GM19372 (cell line): ENCODE measurements around the gene FAM174B.
A peak's percentile ranks its signal among the peaks of the same experiment; 100 is the strongest.

Source experiments
- ATAC-seq: cut with Tn5 transposase; IDR thresholded peaks from one replicate; pipeline ENCODE4 v1.9.1; 2021; ENCODE audit warnings: mild to moderate bottlenecking, low read depth, moderate library complexity; ENCODE audit not compliant: unreplicated experiment

The FAM174B gene

DNA sequence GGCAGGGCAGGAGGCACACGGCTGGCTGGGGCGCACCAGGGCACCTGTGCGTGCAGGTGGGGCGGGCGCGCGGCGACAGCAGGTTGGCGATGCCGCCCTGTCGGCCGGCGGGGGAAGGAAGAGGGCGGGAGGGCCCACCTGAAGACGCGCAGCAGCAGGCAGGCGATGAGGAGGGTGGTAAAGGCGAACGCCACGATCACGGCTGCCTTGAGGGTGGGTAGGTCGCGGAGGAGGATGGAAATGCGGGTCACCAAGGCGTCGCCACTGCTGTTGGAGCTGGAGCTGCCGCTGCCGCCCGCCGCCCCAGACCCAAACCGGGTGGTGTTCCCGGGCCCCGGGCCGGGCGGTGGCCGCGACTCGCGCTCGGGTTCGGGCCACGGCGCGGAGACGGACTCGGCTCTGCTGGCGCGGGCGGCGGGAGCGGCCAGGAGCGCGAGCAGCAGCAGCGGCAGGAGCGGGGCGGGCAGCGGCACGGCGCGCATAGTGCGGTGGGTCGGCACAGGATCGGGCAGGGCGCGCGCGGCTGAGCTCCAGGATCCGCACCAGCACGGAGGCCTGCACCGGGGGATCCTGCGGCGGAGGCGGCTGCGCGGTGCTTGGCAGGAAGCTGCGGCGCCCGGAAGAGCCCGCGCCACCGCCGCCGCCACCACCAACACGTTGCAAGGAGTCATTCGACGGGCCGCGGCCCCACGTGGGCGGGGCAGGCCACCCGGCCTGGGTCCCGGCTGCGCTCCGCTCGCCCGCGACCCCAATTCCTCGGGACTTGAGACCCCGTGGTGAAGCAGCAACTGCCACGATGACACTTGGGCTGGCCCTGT is at the start of gene FAM174B:
Gene FAM174B (minus strand): TSS at position 598 of the 818 bp plus-strand sequence.
- ATAC-seq: peak; percentile 52

DNA sequence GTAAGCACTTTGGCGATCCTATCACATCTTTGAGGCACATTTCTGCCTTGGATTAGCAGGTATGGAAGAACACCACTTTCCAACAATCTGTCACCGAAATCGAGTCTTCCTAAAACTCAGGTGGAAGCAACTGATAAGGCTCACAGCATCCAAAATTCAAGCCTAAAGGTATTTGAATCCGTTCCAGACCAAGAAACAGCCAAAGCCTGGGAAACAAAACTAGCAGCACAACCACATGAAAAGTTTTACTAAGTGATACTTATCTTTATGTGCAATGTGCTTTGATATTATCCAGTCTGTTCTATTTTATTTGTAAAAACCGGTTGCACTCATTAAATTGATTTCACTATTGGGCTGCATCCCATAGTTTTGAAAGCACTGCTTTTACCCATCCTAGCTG is 40.5 kb upstream of the FAM174B start:
- no peak for ATAC-seq

DNA sequence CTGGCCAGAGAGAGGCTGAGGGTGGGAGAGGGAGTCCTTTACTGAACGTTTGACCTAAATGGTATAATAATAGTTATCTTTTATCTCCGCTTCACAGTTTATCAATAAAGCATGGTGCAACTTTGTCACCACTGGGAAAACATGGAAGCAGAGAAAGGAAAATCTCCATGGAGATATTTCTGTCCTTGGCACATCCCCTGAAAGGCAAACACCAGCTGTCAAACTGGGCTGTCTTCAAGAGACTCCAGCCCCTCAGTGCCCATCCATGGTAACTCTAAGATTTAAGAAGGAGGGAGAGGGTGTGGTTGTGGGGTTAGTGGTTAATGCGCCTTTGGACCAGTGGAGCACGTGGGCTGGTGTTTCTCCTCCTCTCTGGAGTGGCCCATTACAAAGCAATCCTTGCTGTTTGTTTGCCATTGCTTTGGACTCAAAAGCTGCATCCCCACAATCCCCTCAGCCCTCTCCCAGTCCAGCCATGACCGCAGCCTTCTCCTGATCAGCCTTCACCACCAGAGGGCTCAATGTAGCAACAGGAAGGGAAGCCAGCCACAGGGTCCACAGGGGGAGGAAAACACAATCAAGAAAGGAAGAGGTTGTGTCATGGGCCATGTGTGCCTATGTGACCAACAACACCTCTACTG is 38.2 kb upstream of the FAM174B start:
- ATAC-seq: no peak

DNA sequence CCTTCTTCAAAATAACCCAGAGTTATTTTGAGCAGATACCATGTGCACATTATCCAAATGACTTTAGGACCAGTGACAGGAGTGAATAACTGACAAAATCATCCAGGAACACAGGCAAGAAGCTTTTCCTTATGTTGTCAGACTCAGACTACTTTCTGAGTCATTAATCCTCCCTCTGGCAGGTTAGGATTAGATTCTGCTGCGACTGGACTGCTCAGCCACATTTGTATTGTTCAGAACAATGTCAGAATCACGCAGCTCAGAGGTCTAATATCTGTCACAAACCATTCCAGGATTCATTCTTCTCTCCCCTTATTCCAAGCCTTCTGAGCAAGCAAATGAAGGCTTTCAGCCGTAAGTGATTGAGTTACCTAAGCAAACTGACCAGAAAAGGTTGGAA is 34.8 kb upstream of the FAM174B start:
- ATAC-seq: no peak

DNA sequence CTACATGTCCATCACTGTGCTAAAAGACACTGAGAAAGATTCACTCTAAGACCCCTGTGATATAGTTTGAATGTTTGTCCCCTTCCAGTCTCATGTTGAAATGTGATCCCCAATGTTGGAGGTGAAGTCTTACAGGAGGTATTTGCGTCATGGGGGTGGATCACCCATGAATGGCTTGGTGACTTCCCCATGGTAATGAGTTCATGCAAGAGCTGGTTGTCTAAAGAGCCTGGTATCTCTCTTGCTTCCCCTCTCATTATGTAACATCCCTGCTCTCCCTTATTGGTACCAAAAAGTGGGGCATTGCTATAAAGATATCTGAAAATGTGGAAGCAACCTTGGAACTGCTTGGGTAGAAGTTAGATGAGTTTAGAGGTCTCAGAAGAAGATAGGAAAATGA is 32.2 kb upstream of the FAM174B start:
- no peak for ATAC-seq

DNA sequence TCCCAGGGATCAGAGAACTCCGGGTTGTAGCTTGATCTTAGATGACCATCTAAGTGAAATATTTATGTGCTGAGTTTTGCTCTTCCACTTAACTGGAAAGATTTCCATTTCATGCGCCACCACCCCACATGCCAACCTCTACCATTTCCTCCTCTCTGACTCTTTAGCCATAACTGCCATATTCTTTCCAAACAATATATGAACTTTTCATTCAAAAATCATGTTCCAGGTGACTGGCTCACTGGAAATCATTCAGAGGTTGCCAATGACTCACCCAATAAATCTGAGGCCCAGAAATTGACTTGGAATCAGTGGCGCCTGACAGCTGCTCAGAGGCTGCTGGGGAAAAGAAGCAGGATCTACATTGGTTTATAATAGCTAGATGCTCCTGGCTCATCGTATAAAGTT is 31.6 kb upstream of the FAM174B start:
- ATAC-seq: no peak

DNA sequence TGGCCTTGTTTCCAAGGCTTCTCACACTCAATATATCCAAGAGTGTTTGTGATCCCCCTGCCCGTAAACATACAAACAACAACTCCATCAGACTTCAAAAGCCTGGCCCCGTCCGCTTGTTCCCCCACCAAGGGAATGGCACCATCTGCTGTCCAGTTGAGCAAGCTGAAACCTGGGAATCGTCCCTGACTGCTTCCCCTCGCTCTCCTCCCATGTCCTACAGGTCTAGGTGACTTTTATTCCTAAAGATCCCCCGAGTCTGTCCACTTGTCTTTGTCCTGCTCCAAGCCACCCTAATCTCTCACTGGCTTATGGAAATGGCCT is 27.9 kb upstream of the FAM174B start:
- no peak for ATAC-seq

DNA sequence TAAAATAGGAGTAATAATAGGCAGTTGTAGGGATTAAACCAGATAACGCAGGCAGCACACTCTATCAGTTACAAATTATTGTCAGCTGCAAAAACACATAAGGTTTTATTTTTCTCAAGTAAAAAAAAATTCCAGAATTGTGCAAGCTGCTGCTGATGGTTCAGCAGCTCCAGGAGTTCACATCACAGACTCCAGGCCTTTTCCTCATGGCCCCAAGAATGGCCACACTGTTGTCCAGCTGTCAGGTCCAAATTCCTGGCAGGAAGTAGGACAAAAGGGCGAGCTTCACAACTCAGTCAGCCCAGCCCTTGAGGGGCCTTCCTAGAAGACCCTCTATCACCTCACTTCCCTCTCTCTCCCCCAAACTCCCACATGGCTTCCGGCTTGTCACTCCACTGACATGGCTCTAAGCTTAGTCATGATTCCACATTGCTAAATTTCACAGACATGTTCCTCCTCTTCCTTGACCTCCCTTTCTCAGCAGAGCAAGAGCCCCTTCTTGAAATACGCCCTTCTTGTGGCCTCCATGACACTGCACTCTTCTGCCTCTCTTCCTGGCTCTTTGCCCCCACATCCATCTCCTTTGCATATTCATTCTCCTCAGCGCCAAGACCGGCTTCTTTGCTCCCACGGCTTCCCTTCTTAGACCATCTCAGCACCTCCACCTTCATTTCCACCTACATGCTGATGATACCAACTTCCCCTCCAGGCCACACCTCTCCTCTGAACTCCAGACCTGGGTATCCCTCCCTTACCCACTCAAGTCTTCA is 27.4 kb upstream of the FAM174B start:
- ATAC-seq: no peak

DNA sequence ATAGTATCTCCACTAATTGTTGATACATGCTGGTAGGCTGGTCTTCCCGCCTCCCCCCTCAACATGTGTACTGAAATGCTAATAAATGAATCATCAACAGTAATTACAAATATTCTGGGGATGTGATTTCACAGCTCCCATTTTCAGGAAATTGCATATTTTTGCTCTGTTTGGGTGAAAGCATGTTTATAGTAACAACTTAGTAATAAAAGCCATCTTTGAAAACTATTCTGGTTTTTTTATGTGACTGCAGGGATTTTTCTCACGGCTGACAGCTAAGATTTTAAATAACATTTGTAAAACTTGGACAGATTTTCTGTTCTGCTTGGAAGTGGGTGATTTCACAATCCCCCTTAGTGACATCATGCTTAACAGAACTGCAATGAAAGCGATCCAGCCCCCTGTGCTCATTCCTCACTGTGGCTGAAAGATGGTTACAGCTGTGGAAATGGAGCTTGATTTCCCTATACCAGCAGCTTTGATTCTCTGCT is 25.6 kb upstream of the FAM174B start:
- no peak for ATAC-seq

DNA sequence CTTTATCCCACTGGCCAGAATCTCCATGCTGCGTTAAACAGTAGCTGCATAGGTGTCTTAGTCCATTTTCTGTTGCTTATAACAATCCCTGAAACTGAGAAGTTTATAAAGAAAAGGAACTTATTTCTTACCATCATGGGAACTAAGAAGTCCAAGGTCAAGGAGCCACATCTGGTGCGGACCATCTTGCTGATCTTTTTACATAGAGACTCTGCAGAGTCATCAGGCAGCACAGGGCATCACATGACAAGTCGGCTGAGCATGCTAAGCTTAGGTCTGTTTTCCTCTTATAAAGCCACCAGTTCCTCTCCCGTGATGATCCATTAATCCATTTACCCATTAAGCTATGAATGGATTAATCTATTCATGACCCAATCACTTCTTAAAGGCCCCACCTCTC is 22.4 kb upstream of the FAM174B start:
- no peak for ATAC-seq

DNA sequence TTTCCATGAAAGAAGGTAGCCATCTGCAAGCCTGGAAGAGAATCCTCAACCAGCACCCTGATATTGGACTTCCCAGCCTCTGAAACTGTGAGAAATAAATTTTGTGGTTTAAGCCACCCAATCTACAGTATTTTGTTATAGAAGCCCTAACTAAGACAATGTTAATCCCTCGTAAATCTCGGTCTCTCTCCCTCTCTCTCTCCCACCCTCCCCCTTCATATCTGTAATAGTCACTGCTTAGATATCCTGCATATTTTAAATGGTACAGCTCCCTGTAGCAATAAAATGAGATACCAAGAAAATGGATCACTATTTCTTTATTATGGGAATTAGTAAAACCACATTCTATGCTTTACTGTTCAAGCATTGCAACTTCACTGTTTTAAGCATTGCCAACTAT is 21.0 kb upstream of the FAM174B start:
- no peak for ATAC-seq

DNA sequence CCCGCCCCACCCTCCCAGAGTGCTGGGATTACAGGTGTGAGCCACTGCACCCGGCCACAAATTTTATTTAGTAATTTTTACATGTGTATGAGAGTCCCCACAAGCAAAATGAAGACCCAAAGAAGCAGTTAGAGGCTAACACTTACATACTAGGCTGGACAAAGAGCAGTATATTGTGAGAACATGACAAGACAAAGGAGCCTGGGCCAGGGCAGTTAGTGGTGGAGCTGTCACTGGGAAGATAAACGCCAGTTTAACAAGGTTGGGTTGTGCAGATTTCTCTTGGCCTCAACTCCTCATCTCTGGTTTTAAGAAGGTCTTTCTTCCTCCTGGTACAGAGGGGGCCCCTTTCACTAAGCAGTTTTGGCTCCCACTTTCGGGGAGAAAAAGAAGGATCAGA is 19.9 kb upstream of the FAM174B start:
- no peak for ATAC-seq

DNA sequence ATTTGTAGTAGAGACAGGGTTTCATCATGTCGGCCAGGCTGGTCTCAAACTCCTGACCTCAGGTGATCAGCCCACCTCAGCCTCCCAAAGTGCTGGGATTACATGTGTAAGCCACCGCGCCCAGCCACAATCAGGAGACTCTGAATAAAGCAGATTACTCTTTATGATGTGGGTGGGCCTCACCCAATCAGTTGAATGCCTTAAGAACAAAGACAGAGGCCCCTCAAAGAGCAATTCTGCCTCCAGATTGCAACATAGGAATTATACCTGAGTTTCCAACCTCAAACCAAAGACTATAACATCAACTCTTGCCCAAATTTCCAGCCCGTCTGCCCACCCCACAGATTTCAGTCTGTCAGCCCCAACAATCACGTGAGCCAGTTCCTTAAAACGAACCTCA is 18.8 kb upstream of the FAM174B start:
- no peak for ATAC-seq

DNA sequence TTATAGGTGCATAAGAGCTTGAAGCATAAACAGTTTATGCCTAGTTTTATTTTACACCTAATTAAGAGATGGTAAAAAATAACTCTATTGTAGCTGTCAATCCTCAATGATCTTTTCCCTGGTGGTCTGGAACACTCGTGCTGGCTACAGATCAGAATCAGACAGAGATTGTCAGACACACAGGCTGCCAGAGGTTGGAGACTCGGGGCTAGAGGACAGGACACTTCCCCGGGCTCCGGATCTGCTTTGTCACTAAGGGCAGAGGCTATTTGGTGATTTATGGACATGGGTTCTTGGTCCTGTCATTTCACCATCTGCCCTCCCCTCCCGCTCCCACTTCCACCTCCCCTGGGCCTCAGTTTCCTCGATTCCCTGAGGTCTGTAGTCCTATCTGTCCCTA is 16.5 kb upstream of the FAM174B start:
- ATAC-seq: no peak

DNA sequence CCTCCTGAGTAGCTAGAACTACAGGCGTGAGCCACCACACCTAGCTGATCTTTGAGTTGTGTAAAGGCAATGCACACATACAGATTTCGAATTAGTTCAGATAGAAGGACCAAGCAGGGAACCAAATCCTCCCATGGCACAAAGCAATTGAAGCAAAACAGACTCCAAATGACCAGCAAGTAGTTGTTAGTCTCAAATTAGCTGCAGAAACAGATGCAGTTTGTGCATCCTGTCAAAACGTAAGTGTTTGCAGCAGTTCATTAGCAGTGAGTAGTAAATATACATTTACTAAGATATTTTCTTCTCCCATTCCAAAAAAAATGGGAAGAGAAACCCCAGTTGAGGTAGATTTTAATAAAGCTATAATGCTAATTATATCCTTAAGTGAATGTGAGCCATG is 15.8 kb upstream of the FAM174B start:
- ATAC-seq: no peak

DNA sequence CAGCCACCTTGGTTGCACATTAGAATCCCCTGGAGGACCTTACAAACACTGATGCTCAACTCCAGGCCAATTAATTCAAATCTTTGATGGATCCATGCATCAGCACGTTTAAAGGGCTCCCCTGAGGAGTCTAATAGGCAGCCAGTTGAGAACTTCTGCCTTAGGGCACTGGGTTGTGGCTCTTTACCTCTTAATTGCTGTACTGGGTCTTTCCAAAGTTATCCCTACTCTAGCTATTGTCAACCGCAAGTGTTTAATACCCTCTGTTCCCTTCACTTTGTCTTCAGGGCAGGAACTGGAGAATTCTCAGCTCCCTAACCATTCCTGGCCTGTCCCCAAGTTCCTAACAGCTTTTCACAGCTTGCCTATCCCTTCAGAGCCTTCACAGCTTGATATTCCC is 15.0 kb upstream of the FAM174B start:
- ATAC-seq: no peak

DNA sequence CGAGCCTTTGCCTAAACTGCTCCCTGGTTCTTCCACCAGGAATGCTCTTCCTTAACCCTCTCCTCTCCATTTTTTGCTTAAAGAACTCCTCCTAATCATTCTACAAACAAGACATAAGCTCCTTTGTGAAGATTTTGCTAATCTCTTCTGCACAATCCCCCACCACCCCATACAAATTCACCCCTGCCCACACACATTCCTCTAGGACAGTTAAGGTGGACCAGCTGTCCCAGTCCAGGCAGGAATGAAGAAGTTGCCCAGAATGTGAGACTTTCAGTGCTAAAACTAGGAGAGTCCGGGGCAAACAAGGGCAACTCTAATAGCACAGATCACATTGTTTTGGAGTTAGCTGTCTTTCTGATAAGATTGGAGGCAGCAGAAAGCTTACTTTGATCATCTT is 13.9 kb upstream of the FAM174B start:
- no peak for ATAC-seq

DNA sequence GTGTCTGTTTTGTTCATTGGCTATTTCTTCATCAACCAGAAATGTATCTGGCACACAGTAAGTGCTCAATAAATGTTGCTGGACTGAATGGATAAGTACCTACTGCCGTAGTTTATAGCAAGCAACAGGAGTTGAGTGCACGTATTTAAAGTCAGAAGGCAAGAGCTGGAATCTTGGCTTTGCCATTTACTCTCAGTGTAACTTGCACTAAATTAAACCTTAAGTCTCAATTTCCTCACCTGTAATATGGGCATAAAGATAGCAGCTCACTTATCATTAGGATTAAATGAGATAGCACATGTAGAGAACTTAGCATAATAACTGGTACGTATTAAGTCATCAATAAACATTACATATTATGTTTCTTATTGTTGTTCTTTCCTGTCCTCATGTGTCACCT is 13.0 kb upstream of the FAM174B start:
- no peak for ATAC-seq

DNA sequence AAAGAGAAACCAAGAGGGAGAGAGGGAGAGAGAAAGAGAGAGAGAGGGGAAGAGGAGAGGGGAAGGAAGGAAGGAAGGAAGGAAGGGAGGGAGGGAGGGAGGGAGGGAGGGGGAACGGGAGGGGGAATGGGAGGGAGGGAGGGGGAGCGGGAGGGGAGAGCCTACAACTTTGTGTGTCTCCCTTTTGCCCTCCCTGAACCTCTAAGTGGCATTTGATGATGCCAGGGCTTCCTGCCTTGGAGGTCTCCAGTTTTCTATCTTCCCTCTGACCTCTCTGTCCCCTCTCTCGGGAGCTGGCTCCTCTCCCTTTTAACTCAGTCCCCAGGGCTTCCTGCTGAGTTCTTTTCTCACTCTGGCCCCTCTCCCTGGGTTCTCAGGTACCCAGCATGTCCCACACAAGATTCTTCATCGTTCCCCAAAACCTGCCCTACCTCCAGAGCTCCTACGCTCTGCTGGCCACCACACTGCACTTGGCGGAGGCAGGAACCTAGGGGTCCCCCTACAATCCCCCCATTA is 12.5 kb upstream of the FAM174B start:
- ATAC-seq: no peak

DNA sequence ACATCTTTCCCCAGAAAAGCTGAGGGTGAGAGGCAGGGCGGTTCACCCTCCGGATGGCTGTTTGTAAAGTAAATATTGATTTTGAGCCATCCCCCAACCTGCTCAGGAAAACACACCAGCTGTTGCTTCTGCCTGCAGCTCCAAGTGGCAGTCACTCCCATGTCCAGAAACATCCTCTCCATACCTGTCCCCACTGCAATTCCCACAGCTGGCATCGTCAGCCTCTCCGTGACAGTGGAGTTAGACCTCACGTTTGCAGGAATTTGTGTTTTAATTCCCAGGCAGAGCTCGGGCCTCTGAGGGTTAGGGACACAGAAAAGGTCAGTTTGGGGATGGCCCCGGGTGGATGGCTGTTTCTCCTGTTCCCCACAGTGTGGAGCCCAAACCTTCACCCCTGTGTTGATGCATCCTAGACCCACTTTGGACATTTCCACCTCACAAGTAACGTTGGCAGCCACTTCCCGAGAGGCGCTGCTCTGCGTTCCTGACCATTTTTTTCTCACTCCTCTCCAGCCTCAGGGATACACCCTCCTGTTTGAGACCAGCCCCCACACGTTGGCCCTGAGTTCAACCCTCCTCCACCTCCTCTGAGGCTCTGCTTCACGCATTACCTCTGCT is 11.8 kb upstream of the FAM174B start:
- ATAC-seq: no peak

DNA sequence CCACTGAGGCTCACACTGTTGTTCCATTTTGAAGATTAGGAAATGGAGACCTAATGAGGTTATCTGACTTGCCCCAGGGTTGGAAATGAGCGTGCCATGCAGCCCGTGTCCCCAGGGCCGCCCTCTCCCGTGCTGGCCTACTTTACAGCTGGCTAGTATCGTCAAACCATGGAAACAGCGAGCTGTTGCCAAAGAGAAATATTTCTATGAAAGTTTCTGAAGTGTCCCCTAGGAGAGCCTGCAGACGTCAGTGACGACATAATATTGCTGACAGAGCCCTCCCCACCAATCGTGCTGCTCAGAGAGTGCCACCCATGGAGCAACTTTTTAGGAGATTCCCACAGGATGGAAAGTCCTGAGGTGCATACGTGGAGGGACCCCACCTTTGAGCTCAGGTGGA is 11.2 kb upstream of the FAM174B start:
- no peak for ATAC-seq
